Measurements from ENCODE around the gene C11orf98. TPM values are rescaled to one million over a fixed set of nuclear protein-coding genes. Genes with fewer than 3 reads are reported as not detected.
"Not testable (repeated sequence)": the region's sequence is repeated elsewhere in the genome, so short reads cannot be mapped to it uniquely, and the experiment has no call there.

C11orf98 gene
- total RNA-seq, 2 donors from 2014 or later: 20.5 to 28.6 TPM

- H3K4me1 ChIP-seq (ENCODE audit: control insufficient read depth in 1 of 2, low read depth in 2 of 2): peaks cover 11 to 23% of the 10 kb centered on the region in 2 donors
- no peaks in the 10 kb centered on the region for H3K27me3 ChIP-seq (replicated peaks; ENCODE audit: insufficient read depth)
- peaks cover 16% of the 10 kb centered on the region for H3K36me3 ChIP-seq
- H3K9me3 ChIP-seq: no peaks in the 10 kb centered on the region
- TF ChIP-seq CTCF (IDR thresholded peaks at IDR 0.05): no peak
- peak within 1 kb of the TSS; percentile 100 for H3K4me3 ChIP-seq
- peak within 1 kb of the TSS; percentile 93 to 97 for H3K27ac ChIP-seq
- peak; percentile 82 for ATAC-seq (ENCODE audit: insufficient number of reproducible peaks, low FRiP score, low read depth)
- peak; percentile 87 for DNase-seq (ENCODE audit: low spot score)
Observed at GRCh38 chr11:62678770-62679696, 14.0 kb upstream of the C11orf98 start, which contains the start of gene UBXN1. UBXN1 (minus strand) TSS chr11:62679073; CDS start chr11:62678923, 150 bp downstream.

DNA sequence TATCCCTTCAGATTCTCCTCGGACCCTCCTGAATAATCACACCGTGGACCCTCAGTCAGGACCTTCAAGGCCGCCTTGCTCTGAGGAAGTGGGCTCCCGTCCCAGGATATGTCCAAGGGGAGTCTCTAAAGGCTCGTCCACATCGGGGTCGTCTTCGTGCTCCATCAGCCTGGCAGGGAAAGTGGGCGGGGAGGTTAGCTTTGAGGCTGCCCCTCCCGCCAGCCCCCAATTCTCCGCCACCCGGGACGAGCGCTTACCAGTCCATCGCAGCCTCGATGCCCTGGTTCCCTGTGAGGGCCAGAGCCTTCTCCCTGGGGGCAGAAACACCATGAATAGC is 13.4 kb upstream of the C11orf98 start:
- Histone ChIP-seq H3K4me3 (peak overlapping the region; percentile 100), H3K27me3 (replicated peaks; ENCODE audit: insufficient read depth) (no peaks in the 10 kb centered on the region), H3K27ac (peak overlapping the region; percentile 93 to 97), H3K4me1 (ENCODE audit: control insufficient read depth in 1 of 2, low read depth in 2 of 2) (peaks cover 11 to 25% of the 10 kb centered on the region in 2 donors), H3K9me3 (no peaks in the 10 kb centered on the region), H3K36me3 (peaks cover 16% of the 10 kb centered on the region)
- no peak for DNase-seq (ENCODE audit: low spot score)
- no peak for TF ChIP-seq CTCF (IDR thresholded peaks at IDR 0.05)
- no peak for ATAC-seq (ENCODE audit: insufficient number of reproducible peaks, low FRiP score, low read depth)

DNA sequence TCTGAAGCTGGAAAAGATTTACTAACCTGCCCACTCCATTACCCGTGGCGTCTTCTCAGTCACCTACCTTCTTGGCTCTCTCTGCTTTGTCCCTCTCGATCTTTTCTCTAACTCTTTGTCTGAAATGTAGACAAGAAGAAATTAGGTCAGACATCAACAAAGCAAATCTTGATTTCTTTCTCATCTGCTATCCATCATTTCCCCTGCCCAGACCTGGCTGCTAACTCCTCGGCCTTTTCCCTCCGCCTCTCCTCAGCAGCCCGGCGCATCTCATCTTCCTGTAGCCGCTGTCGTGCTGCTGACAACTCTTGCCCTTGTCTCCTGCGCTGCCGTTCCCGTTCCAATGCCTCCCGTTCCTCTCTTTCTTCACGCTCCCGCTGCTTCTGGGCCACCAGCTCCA is 12.7 kb upstream of the C11orf98 start:
- peak overlapping the region; percentile 93 to 97 for H3K27ac ChIP-seq
- peaks cover 15 to 31% of the 10 kb centered on the region in 2 donors for H3K4me1 ChIP-seq (ENCODE audit: control insufficient read depth in 1 of 2, low read depth in 2 of 2)
- no peaks in the 10 kb centered on the region for H3K9me3 ChIP-seq
- DNase-seq (ENCODE audit: low spot score) (no peak), ATAC-seq (ENCODE audit: insufficient number of reproducible peaks, low FRiP score, low read depth) (no peak)
- peaks cover 16% of the 10 kb centered on the region for H3K36me3 ChIP-seq
- peak overlapping the region; percentile 100 for H3K4me3 ChIP-seq
- H3K27me3 ChIP-seq (replicated peaks; ENCODE audit: insufficient read depth): no peaks in the 10 kb centered on the region
- no peak for TF ChIP-seq CTCF (IDR thresholded peaks at IDR 0.05)

DNA sequence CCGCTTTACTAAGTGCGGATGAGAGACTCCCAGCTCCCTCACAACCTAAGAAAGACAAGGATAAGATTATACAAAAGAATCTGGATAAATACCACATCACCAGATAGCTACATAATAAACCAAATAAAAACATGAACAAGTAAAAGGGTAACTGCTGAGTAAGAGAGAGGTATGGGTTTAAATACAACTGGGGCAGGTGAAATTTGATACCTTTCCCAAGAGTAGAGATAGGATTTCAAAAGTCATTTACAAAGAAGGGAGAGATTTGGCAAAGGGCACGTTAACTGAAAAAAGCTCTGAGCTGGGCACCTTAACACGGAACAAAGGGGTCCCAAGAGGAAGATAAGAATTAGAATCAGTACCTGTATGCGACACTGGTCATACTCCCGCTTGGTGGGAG is 12.1 kb upstream of the C11orf98 start:
- H3K27ac ChIP-seq: no peak overlapping the region
- H3K4me1 ChIP-seq (ENCODE audit: control insufficient read depth in 1 of 2, low read depth in 2 of 2): peaks cover 18 to 34% of the 10 kb centered on the region in 2 donors
- H3K9me3 ChIP-seq: no peaks in the 10 kb centered on the region
- DNase-seq (ENCODE audit: low spot score) (no peak), ATAC-seq (ENCODE audit: insufficient number of reproducible peaks, low FRiP score, low read depth) (no peak)
- no peak for TF ChIP-seq CTCF (IDR thresholded peaks at IDR 0.05)
- H3K27me3 ChIP-seq (replicated peaks; ENCODE audit: insufficient read depth): no peaks in the 10 kb centered on the region
- peaks cover 16% of the 10 kb centered on the region for H3K36me3 ChIP-seq
- H3K4me3 ChIP-seq: no peak overlapping the region

DNA sequence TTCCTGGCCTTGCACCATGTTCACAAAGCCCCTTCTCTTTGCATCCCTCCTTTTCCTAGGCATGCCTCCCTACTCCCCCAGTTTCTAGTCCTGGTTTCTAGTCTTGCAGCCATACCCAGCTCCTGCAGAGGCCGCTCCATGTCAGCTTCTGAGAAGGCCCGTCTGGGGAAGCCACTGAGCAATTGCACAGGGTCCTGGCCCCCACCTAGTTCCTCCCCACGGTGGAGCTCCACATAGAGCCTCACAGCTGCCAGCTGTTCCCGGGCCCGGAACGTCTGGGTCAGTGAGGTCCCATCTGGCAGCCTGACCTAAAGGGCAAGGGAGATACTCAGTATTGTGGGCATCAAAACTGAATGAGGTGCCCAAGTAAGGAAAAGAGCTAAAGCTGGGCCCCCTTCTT is 11.7 kb upstream of the C11orf98 start:
- Histone ChIP-seq H3K36me3 (peaks cover 16% of the 10 kb centered on the region), H3K4me3 (no peak overlapping the region), H3K27ac (no peak overlapping the region), H3K4me1 (ENCODE audit: control insufficient read depth in 1 of 2, low read depth in 2 of 2) (peaks cover 18 to 34% of the 10 kb centered on the region in 2 donors), H3K9me3 (no peaks in the 10 kb centered on the region), H3K27me3 (replicated peaks; ENCODE audit: insufficient read depth) (no peaks in the 10 kb centered on the region)
- no peak for DNase-seq (ENCODE audit: low spot score)
- TF ChIP-seq CTCF (IDR thresholded peaks at IDR 0.05): no peak
- no peak for ATAC-seq (ENCODE audit: insufficient number of reproducible peaks, low FRiP score, low read depth)

GRCh38 chr11:62675415-62675814 is 10.4 kb upstream of the C11orf98 start:
- DNase-seq (ENCODE audit: low spot score); H3K9me3 ChIP-seq; ATAC-seq (ENCODE audit: insufficient number of reproducible peaks, low FRiP score, low read depth); H3K27ac ChIP-seq; H3K4me3 ChIP-seq; H3K27me3 ChIP-seq (replicated peaks; ENCODE audit: insufficient read depth): not testable (repeated sequence)
- Histone ChIP-seq H3K36me3 (peaks cover 16% of the 10 kb centered on the region), H3K4me1 (ENCODE audit: control insufficient read depth in 1 of 2, low read depth in 2 of 2) (peaks cover 24 to 41% of the 10 kb centered on the region in 2 donors)

All from thoracic aorta (tissue), 2 donors.